GF-D8 (cell line): Measurements from ENCODE around the gene RBM19.

Experiments
- DNase-seq: peaks from one replicate; lab custom pipeline; 2025; lab: John Stamatoyannopoulos, UW

The RBM19 gene

GRCh38 chr12:113778432-113779132 lies 187.5 kb downstream of the RBM19 start:
- DNase-seq = no peak

GRCh38 chr12:113777751-113778150 lies 188.4 kb downstream of the RBM19 start:
- no peak for DNase-seq

GRCh38 chr12:113776536-113776935 lies 189.6 kb downstream of the RBM19 start:
- DNase-seq = no peak

GRCh38 chr12:113774526-113774925 lies 191.6 kb downstream of the RBM19 start:
- DNase-seq = no peak

- DNase-seq = no peak
Observed at GRCh38 chr12:113772505-113773030, 193.6 kb downstream of the RBM19 start.

GRCh38 chr12:113770389-113770865 lies 195.7 kb downstream of the RBM19 start:
- no peak for DNase-seq

GRCh38 chr12:113769305-113769704 lies 196.8 kb downstream of the RBM19 start:
- no peak for DNase-seq

- no peak for DNase-seq
Observed at GRCh38 chr12:113768850-113769249, 197.3 kb downstream of the RBM19 start.

GRCh38 chr12:113766879-113767878 lies 198.9 kb downstream of the RBM19 start:
- no peak for DNase-seq
